ENCODE results near the gene OR2A14. TPM values are rescaled to one million over a fixed set of nuclear protein-coding genes. Genes with fewer than 3 reads are reported as not detected.
A peak's percentile ranks its signal among the peaks of the same experiment; 100 is the strongest.
"Not testable (repeated sequence)": the region's sequence is repeated elsewhere in the genome, so short reads cannot be mapped to it uniquely, and the experiment has no call there.

OR2A14 gene
- total RNA-seq, 2 donors from 2014 or later, result not detected

DNA sequence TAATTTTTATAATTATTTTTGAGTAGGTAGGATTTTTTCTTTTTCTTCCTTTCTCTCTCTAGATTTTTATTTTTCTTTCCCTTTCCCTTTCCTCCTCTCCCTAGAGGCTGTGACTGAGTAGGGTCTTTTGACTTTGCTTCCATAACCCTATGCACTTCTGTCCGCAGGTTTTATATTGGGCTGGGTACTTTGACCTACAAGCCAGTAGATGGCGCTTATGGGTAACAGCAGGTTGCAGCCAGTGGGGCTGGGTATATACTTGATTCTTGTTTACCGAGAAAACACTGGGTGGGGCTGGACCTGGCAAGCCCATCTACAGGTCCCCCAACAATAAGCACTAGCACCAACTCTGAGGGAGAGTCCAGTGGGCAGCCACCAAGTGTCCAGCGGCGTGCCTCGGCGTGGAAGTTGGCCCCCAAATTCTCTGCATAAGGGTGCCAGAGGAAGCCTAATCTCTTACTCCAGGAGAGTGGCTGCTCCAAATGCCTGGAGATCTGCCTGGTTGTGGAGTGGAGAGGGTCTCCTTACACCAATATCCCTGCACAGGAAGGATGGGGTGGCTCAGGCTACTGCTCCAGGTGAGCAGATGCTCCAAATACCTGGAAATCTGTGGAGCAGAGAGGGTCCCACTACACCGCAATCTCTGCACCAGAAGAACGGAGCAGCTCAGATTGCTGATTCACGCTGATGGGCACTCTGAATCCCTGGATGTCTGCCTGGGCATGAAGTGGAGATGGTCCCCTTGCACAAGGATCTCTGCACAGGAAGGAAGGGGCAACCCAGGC is 55.6 kb downstream of the OR2A14 start:
- H3K4me3 Mint-ChIP-seq; H3K36me3 Mint-ChIP-seq; H3K4me1 Mint-ChIP-seq (ENCODE audit: low read depth in 2 of 2); H3K27ac Mint-ChIP-seq; H3K9me3 Mint-ChIP-seq; DNase-seq (ENCODE audit: low spot score): not testable (repeated sequence)
- H3K27me3 Mint-ChIP-seq, result peaks cover 8 to 26% of the 10 kb centered on the region in 2 donors
- peak; percentile 50 to 58 for ATAC-seq

GRCh38 chr7:144179165-144179479 is 56.1 kb downstream of the OR2A14 start:
- not testable (repeated sequence) for ATAC-seq; DNase-seq (ENCODE audit: low spot score); H3K27ac Mint-ChIP-seq; H3K4me3 Mint-ChIP-seq; H3K4me1 Mint-ChIP-seq (ENCODE audit: low read depth in 2 of 2); H3K36me3 Mint-ChIP-seq; H3K9me3 Mint-ChIP-seq
- peaks cover 8 to 26% of the 10 kb centered on the region in 2 donors for H3K27me3 Mint-ChIP-seq

Other genes with a start within 250 kb of the OR2A14 start
- 10 to 100 TPM in 1 of 2 donors, 1 to 10 TPM in 1; 7.4 to 13.5 TPM for gene TCAF1, start 221.0 kb upstream of the OR2A14 start, total RNA-seq
- not detected for gene OR2F2, start 187.9 kb upstream of the OR2A14 start, total RNA-seq
- not detected for gene OR2F1, start 168.3 kb upstream of the OR2A14 start, total RNA-seq
- gene OR6B1, start 122.9 kb upstream of the OR2A14 start, total RNA-seq, result not detected
- gene OR2A5, start 74.2 kb upstream of the OR2A14 start, total RNA-seq, result not detected
- not detected for gene OR2A25, start 53.4 kb upstream of the OR2A14 start, total RNA-seq
- gene OR2A12, start 36.9 kb upstream of the OR2A14 start, total RNA-seq, result not detected
- gene OR2A2, start 13.6 kb upstream of the OR2A14 start, total RNA-seq, result not detected
- gene CTAGE4, start 60.3 kb downstream of the OR2A14 start, total RNA-seq, result 1 to 10 TPM in 1 of 2 donors, under 1 TPM in 1; 0.38 to 1.7 TPM
- 1 to 10 TPM in 1 of 2 donors, not detected in 1; 1.2 TPM for gene ARHGEF35, start 72.7 kb downstream of the OR2A14 start, total RNA-seq
- gene OR2A42, start 116.4 kb downstream of the OR2A14 start, total RNA-seq, result not detected
- gene OR2A7, start 141.6 kb downstream of the OR2A14 start, total RNA-seq, result not detected
- gene CTAGE8, start 146.1 kb downstream of the OR2A14 start, total RNA-seq, result under 1 TPM in 1 of 2 donors, not detected in 1; 0.31 TPM
- not detected for gene OR2A1, start 189.2 kb downstream of the OR2A14 start, total RNA-seq
- 1 to 10 TPM; 1.3 to 3.8 TPM for gene ARHGEF5, start 232.2 kb downstream of the OR2A14 start, total RNA-seq